HG02610 (cell line): ENCODE results near the gene RNF187.
"Not testable (repeated sequence)": the region's sequence is repeated elsewhere in the genome, so short reads cannot be mapped to it uniquely, and the experiment has no call there.

Experiments
- ATAC-seq: cut with Tn5 transposase; IDR thresholded peaks from one replicate; pipeline ENCODE4 v1.9.1; 2021; ENCODE audit warnings: mild to moderate bottlenecking, moderate library complexity; ENCODE audit not compliant: unreplicated experiment

The RNF187 gene

GRCh38 chr1:228486596-228487335 is 416 bp upstream of the RNF187 start:
- ATAC-seq, result peak; percentile 58

GRCh38 chr1:228488125-228488817 is 1.1 kb downstream of the RNF187 start:
- ATAC-seq, result no peak

- ATAC-seq, result no peak
Observed at GRCh38 chr1:228488818-228489674, 1.9 kb downstream of the RNF187 start.

- no peak for ATAC-seq
Observed at GRCh38 chr1:228490120-228491078, 3.2 kb downstream of the RNF187 start.

- ATAC-seq, result no peak
Observed at GRCh38 chr1:228493141-228494043, 6.2 kb downstream of the RNF187 start.

- no peak for ATAC-seq
Observed at GRCh38 chr1:228494044-228494353, 6.8 kb downstream of the RNF187 start.

GRCh38 chr1:228494391-228494790 is 7.2 kb downstream of the RNF187 start:
- ATAC-seq, result no peak

GRCh38 chr1:228494970-228495853 is 8.0 kb downstream of the RNF187 start:
- ATAC-seq, result no peak

GRCh38 chr1:228496084-228496483 is 8.9 kb downstream of the RNF187 start:
- no peak for ATAC-seq

GRCh38 chr1:228496494-228496893 is 9.3 kb downstream of the RNF187 start:
- ATAC-seq, result no peak

- ATAC-seq, result no peak
Observed at GRCh38 chr1:228497206-228497605, 10.0 kb downstream of the RNF187 start.

- ATAC-seq, result no peak
Observed at GRCh38 chr1:228497817-228498216, 10.6 kb downstream of the RNF187 start.

- ATAC-seq, result no peak
Observed at GRCh38 chr1:228500143-228500734, 13.1 kb downstream of the RNF187 start.

GRCh38 chr1:228500901-228501871 is 14.0 kb downstream of the RNF187 start:
- ATAC-seq, result peak; percentile 93

GRCh38 chr1:228502522-228502921 is 15.3 kb downstream of the RNF187 start:
- ATAC-seq, result no peak

- ATAC-seq, result not testable (repeated sequence)
Observed at GRCh38 chr1:228505944-228506343, 18.8 kb downstream of the RNF187 start.
